SH-SY5Y (cell line): ENCODE results near the gene USP47.

Experiments used
- GATA2 ChIP-seq: IDR thresholded peaks from 2 replicates; pipeline ENCODE4 v1.6.1; 2011; ENCODE audit warnings: mild to moderate bottlenecking, low read depth, low read length
- GATA3 ChIP-seq: IDR thresholded peaks from 2 replicates; pipeline ENCODE4 v1.6.1; 2011; ENCODE audit warnings: low read depth, mild to moderate bottlenecking, low read length, moderate library complexity

GRCh38 chr11:11899401-11899800, 57.6 kb downstream of the USP47 start:
- TF ChIP-seq GATA2: no peak
- no peak for TF ChIP-seq GATA3
